Activated gamma-delta T cell (primary cell): ENCODE data around the gene FCHSD2.
"Not testable (repeated sequence)": the region's sequence is repeated elsewhere in the genome, so short reads cannot be mapped to it uniquely, and the experiment has no call there.

ENCODE experiments used
- DNase-seq: peaks from one replicate; lab custom pipeline; 2025; lab: John Stamatoyannopoulos, UW

The FCHSD2 gene

DNA sequence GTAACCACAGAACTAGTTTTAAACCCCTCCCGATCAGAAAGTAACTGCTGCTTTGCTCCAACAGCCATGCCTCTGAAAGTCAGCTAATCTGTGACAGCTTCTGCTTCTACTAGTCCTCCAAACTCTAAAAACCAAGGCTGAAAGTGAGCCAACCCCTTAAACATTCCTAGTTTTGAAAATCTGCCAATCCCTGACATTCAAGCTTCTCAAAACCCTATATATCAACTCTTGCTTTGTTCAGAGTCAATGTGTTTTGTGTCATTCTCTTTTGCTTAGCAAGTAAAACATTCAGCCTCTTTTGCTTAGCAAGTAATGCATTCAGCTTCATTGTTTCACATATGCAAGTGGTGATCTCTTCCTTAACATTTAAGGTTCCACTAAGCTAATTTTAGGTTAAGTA is 271.0 kb downstream of the FCHSD2 start:
- DNase-seq = no peak

GRCh38 chr11:72869831-72870230 is 272.3 kb downstream of the FCHSD2 start:
- no peak for DNase-seq

DNA sequence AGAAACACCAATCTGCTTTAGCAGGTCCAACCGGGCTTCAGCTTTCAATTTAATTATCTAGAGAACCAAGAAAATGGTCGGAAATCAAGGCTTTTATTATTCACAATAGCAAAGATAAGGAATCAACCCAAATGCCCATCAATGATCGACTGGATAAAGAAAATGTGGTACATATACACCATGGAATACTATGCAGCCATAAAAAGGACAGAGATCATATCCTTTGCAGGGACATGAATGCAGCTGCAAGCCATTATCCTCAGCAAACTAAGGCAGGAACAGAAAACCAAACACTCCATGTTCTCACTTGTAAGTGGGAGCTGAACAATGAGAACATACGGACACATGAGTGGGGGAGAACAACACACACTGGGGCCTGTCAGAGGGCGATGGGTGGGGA is 274.1 kb downstream of the FCHSD2 start:
- DNase-seq = no peak

GRCh38 chr11:72864702-72865655 is 277.1 kb downstream of the FCHSD2 start:
- no peak for DNase-seq

GRCh38 chr11:72863916-72864315 is 278.2 kb downstream of the FCHSD2 start:
- DNase-seq = no peak

DNA sequence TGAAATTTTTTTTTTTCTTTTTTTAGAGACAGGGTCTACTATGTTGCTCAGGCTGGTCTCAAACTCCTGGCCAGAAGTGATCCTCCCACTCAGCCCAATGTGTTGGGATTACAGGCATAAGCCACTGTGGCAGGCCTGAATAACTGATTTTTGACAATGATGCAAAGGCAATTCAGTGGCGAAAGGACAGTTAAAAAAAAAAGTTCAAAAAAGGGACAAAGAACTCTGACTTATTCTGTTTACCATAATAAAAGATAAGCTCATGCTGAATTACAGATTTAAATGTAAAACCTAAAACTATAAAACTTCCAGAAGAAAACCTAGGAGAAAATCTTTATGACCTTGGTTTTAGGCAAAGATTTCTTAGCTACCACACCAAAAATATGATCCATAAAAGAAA is 279.0 kb downstream of the FCHSD2 start:
- DNase-seq = no peak

DNA sequence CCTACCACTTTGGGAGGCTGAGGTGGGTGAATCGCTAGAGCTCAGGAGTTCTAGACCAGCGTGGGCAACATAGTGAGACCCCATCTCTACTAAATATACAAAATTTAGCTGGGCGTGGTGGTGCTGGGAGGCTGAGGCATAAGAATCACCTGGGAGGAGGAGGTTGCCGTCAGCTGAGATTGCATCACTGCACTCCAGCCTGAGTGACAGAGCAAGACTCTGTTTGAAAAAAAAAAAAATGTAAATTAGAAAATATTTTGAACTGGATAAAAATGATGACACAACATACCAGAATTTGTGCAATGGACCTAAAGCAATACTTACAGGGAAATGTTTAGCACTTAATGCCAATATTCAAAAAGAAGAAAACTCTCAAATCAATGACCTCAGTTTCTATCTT is 281.5 kb downstream of the FCHSD2 start:
- no peak for DNase-seq

DNA sequence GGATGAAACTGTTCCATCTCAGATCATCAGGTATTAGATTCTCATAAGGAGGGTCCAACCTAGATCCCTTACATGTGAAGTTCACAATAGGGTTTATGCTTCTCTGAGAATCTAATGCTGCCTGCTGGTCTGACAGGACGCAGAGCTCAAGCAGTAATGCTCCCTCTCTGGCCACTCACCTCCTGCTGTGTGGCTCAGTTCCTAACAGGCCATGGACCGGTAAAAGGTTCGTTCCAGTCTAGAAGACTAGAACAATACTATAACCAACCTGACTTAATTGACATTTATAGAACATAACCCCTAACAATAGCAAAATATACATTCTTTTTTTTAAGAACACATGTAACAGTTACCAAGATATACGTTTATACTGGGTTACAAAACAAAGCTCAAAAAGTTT is 282.1 kb downstream of the FCHSD2 start:
- DNase-seq = no peak

- DNase-seq = no peak
Measured at GRCh38 chr11:72859126-72859525, 283.0 kb downstream of the FCHSD2 start.

GRCh38 chr11:72858267-72858666 is 283.9 kb downstream of the FCHSD2 start:
- not testable (repeated sequence) for DNase-seq

GRCh38 chr11:72856551-72857345 is 285.4 kb downstream of the FCHSD2 start:
- no peak for DNase-seq

DNA sequence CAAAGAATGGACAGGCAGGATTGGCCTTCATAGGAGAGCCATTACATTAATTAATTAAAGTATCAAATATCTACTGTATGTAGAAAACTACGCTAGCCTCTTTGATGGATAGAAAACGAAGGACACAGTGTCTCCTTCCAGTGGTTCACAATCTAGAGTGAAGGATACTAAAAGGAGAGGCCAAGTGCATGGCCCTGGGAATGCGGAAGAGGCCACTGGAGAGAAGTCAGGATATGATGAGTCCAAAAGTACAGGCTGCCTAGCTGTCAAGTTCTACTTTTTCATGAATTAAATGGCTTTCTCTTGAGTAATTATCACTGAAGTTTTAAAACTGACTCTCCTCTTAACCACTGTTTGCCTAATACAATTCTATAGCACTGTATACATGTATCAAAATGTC is 286.1 kb downstream of the FCHSD2 start:
- DNase-seq = no peak

DNA sequence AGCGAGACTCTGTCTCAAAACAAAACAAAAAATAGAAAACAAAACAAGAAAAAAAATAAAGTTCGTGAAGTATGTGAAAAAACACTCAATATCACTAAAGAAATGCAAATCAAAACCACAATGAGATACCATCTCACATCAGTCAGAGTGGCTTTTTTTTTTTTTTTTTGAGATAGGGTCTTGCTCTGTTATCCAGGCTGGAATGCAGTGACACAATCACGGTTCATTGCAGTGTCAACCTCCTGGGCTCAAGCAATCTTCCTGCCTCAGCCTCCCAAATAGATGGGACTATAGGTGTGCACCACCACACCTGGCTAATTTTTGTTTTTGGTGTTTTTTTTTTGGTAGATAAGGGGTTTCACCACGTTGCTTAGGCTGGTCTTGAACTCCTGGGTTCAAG is 290.4 kb downstream of the FCHSD2 start:
- DNase-seq = no peak

DNA sequence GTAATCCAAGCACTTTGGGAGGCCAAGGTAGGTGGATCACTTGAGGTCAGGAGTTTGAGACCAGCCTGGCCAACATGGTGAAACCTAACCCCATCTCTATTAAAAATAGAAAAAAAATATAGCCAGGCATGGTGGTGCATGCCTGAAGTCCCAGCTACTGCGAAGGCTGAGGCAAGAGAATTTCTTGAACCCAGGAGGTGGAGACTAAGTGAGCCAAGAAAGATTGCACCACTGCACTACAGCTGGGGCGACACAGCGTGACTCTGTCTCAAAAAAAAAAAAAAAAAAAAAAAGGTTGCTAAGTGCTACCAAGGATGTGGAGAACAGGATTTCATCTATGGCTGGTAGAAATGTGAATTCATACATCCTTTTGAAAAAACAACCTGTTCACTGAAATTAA is 291.3 kb downstream of the FCHSD2 start:
- DNase-seq = no peak

- DNase-seq = no peak
Measured at GRCh38 chr11:72848846-72849466, 293.2 kb downstream of the FCHSD2 start.

GRCh38 chr11:72844356-72844755 is 297.8 kb downstream of the FCHSD2 start:
- DNase-seq = no peak

- no peak for DNase-seq
Measured at GRCh38 chr11:72842653-72843330, 299.3 kb downstream of the FCHSD2 start.

GRCh38 chr11:72842126-72842525 is 300.0 kb downstream of the FCHSD2 start:
- no peak for DNase-seq

DNA sequence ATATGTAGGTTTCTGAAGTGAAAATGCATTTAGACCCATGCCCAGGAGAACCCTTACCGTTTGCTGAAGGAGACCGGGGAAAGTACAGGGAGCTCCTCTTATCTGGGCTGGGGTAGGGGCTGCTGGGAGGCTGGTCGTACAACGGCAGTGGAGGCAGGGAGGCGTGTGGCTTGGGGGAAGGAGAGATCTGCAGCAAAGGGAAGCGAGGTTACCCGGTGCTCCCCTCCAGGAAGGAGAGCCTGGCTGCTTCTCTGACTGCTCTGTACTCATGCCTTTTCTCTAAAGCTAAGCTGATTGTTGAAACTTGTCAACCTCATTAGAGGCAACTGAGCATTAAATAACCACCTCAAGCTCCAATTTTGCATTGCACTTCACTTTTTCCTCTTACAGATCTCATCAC is 300.7 kb downstream of the FCHSD2 start:
- DNase-seq = no peak

DNA sequence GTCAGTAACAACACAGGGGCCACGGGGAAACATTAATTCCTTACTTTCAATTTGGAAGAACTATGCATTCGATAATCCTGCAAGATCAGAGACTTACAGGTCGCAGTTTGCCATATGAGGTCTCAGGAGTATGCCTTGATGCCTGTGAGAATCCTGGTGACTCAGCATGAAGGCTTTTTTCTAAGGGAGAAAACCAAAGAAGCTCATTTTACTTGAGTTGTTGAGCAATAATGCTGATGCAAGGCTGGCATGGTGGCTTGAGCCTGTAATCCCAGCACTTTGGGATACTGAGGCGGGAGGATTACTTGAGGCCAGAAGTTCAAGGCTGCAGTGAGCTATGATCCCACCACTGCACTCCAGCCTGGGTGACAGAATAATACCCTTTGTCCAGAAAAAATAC is 301.3 kb downstream of the FCHSD2 start:
- no peak for DNase-seq

DNA sequence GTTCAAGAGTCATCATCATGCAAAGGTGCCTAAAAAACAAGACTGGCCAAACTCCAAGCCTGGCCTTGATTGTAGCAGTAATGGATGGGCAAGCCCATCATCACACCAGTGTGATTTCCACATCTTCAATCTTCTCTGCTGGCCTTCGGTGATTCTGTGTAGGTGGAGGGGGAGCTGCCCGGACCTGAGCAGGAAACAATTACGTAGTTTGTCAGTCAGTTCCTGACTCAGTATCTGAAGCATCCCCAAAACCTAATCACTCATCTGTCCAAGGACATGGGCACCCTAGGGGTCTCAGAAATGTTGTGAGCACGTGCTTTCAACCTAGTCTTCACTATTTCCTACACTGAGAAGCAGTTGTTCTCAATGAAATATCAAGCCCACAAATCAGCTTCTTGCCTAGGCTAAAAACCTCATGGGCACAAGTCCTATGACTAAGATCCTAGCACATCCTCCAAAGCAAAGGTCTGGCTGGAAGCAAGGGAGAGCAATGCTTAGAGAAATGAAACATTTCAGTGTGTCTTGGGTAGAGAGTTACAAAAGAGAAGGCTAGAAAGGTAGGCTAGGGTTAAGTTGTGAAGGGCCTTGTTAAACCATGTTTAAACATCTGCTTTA is 303.3 kb downstream of the FCHSD2 start:
- no peak for DNase-seq

DNA sequence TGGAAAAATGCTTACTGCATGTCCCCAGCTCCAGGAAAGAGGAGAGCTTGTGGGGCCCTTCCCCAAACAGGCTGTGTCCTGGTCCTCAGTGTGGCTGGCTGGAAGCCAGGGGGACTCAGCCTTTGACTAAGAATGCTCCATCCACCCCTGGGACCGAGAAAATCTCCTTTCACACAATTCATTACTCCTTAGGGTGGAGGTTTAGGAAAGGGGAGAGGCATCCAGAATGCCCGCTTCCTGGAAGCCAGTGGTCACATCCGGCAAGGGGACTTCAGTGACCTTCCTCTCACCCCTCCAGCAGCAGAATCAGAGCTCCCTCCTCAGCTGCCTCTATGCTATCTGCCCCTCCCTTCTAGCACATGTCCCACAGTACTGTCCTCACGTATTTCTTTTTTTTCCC is 306.0 kb downstream of the FCHSD2 start:
- no peak for DNase-seq
